ENCODE measurements around the gene PTMS. TPM values are rescaled to one million over a fixed set of nuclear protein-coding genes. Genes with fewer than 3 reads are reported as not detected.

The PTMS gene
- total and polyA plus RNA-seq, 10 of the 15 experiments (the other 5 are each of a cell fraction or from before 2014, with no cell fraction given) = 2.1 to 127 (median 29.8) TPM

DNA sequence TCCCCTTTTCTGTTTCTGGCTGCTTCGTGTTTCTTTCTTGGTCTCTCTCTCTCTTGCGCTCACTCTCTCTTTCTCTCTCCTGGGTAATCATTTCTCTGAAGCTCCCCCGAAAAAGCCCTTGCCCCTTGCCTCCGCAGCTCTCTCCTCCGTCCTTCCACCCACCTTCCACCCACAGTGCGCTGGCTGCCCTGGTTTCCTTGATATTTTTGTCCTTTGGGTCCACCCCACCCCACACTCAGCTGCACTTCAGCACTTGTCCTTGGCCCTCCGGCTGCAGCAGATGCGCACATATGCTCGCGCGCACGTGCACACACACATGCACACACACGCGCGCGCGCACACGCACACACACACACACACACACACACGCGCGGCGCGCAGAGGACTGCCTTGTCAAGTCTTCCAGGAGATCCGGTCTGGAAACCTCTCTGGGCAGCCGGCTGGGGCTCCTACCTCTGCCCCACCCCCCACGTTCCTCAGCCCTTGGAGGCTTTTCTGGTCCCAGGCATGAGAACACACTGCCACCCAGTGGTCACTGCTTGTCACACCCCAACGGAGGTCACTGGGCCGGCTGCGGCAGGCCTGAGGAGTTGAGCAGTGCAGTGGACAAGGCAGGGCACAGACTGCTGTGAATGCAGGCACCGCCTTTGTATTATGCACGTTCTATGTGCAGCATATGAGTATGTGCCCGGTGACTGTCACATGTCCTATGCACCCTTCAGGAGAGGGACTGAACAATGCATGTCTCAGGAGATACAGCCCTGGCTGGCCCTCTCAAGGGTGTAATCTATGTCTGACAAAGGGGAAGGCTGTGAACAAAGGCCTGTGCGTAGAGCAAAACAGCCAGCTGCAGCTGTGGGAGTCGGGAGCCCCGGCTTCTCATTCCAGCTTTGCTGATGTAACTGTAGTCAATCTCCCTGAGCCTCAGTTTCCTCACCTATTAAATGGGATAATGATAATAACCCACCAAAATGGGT lies 12.7 kb downstream of the PTMS start (continued):
- TF ChIP-seq, protein P1, sequence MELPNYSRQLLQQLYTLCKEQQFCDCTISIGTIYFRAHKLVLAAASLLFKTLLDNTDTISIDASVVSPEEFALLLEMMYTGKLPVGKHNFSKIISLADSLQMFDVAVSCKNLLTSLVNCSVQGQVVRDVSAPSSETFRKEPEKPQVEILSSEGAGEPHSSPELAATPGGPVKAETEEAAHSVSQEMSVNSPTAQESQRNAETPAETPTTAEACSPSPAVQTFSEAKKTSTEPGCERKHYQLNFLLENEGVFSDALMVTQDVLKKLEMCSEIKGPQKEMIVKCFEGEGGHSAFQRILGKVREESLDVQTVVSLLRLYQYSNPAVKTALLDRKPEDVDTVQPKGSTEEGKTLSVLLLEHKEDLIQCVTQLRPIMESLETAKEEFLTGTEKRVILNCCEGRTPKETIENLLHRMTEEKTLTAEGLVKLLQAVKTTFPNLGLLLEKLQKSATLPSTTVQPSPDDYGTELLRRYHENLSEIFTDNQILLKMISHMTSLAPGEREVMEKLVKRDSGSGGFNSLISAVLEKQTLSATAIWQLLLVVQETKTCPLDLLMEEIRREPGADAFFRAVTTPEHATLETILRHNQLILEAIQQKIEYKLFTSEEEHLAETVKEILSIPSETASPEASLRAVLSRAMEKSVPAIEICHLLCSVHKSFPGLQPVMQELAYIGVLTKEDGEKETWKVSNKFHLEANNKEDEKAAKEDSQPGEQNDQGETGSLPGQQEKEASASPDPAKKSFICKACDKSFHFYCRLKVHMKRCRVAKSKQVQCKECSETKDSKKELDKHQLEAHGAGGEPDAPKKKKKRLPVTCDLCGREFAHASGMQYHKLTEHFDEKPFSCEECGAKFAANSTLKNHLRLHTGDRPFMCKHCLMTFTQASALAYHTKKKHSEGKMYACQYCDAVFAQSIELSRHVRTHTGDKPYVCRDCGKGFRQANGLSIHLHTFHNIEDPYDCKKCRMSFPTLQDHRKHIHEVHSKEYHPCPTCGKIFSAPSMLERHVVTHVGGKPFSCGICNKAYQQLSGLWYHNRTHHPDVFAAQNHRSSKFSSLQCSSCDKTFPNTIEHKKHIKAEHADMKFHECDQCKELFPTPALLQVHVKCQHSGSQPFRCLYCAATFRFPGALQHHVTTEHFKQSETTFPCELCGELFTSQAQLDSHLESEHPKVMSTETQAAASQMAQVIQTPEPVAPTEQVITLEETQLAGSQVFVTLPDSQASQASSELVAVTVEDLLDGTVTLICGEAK (IDR thresholded peaks at IDR 0.05; ENCODE audit: borderline replicate concordance) = no peak
- TF ChIP-seq, protein P2, sequence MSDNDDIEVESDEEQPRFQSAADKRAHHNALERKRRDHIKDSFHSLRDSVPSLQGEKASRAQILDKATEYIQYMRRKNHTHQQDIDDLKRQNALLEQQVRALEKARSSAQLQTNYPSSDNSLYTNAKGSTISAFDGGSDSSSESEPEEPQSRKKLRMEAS (IDR thresholded peaks at IDR 0.05; ENCODE audit: low read depth, low read length) = peak; percentile 59
- TF ChIP-seq, protein P3, sequence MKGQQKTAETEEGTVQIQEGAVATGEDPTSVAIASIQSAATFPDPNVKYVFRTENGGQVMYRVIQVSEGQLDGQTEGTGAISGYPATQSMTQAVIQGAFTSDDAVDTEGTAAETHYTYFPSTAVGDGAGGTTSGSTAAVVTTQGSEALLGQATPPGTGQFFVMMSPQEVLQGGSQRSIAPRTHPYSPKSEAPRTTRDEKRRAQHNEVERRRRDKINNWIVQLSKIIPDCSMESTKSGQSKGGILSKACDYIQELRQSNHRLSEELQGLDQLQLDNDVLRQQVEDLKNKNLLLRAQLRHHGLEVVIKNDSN (IDR thresholded peaks at IDR 0.05; ENCODE audit: borderline replicate concordance, extremely low read length, insufficient read depth, low read depth, low read length) = no peak
- TF ChIP-seq ZNF207 (IDR thresholded peaks at IDR 0.05; ENCODE audit: borderline replicate concordance) = peak; percentile 82
- TF ChIP-seq MTA3 (IDR thresholded peaks at IDR 0.05; ENCODE audit: borderline replicate concordance, low read length) = no peak
- no peak for TF ChIP-seq SP1 (IDR thresholded peaks at IDR 0.05; ENCODE audit: low read depth, low read length)
- TF ChIP-seq DPF2 (IDR thresholded peaks at IDR 0.05) = 0 out of 2 replicates have a peak, but pooled peaks have one; percentile 24
- no peak for TF ChIP-seq ZNF384 (IDR thresholded peaks at IDR 0.05; ENCODE audit: borderline replicate concordance, low read depth, low read length)
